GM12878 (cell line): ENCODE results near the gene S100P.

Experiments used
- CREB1 ChIP-seq: IDR thresholded peaks from 2 replicates; pipeline ENCODE4 v1.6.1; 2012; ENCODE audit warnings: low read depth, mild to moderate bottlenecking, inconsistent platforms
- GABPA ChIP-seq: IDR thresholded peaks from 2 replicates; pipeline ENCODE4 v1.6.1; 2014; ENCODE audit warnings: antibody characterized with exemption, low read depth, mild to moderate bottlenecking, inconsistent platforms
- NFXL1 ChIP-seq: fragments of 450-650 bp; IDR thresholded peaks from 2 replicates; pipeline ENCODE4 v1.6.1; 2017; ENCODE audit warnings: antibody characterized with exemption, mild to moderate bottlenecking, borderline replicate concordance
- SREBF1 ChIP-seq: IDR thresholded peaks from 2 replicates; pipeline ENCODE4 v1.6.1; 2012; ENCODE audit warnings: mild to moderate bottlenecking, low read length
- TF ChIP-seq, protein P1 (sequence below), 3 experiments: IDR thresholded peaks in 2 of 3; conservative IDR thresholded peaks in 1 of 3; 2 replicates each; pipeline ENCODE4 v1.5.1; 2011; ENCODE audit warnings: low read depth in 3 of 3, low read length in 3 of 3, mild to moderate bottlenecking in 3 of 3, control low read depth in 2 of 3, moderate library complexity in 2 of 3, inconsistent platforms in 1 of 3, mixed read lengths in 1 of 3; ENCODE audit not compliant: control insufficient read depth in 2 of 3, insufficient read depth in 1 of 3; ENCODE audit errors: extremely low read depth in 1 of 3

DNA sequence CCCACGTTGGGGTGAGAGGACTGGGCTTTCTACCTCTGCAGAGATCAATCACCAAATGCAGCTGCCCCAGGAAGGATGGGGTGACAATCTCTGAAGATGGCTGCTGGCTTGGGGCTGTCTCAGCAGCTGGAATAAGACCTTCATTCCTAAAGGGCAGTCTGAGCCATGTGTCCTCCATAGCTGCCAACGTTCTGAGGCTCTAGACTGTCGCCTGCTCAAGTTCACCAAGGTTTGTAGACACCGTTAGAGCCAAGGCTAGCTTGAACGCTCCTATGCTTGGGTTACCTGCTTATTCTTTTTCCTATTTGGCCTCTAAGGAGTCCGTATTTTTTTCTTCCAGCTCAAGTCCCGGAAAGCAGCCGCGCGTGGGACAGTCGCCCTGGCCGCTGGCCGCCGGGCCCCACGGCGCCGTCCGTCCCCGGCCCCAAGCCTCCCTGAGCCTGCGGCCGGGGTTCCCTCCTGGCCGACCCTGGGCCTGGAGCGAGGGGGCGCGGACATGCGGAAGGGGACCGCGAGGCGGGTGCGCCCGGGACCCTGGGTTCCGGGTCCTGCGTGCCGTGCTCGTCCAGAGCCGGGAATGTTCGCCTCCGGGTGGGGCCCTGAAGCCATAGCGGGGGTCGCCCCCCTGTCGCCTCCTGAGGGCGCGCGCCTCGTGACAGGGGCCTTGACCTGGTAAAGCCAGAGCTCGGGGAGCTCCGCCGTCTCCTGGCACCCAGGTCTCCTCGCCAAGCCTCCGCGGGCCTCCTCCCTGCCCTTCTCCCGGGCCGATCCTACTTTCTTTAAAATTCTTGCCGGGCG lies 29.9 kb upstream of the S100P start:
- TF ChIP-seq GABPA = no peak
- TF ChIP-seq SREBF1 = no peak
- no peak for TF ChIP-seq CREB1
- TF ChIP-seq, protein P1, sequence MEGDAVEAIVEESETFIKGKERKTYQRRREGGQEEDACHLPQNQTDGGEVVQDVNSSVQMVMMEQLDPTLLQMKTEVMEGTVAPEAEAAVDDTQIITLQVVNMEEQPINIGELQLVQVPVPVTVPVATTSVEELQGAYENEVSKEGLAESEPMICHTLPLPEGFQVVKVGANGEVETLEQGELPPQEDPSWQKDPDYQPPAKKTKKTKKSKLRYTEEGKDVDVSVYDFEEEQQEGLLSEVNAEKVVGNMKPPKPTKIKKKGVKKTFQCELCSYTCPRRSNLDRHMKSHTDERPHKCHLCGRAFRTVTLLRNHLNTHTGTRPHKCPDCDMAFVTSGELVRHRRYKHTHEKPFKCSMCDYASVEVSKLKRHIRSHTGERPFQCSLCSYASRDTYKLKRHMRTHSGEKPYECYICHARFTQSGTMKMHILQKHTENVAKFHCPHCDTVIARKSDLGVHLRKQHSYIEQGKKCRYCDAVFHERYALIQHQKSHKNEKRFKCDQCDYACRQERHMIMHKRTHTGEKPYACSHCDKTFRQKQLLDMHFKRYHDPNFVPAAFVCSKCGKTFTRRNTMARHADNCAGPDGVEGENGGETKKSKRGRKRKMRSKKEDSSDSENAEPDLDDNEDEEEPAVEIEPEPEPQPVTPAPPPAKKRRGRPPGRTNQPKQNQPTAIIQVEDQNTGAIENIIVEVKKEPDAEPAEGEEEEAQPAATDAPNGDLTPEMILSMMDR (IDR thresholded peaks at IDR 0.05 in 2 of 3, conservative IDR thresholded peaks at IDR 0.05 in 1 of 3; ENCODE audit: control insufficient read depth in 2 of 3, extremely low read depth in 1 of 3, insufficient read depth in 1 of 3, low read depth in 3 of 3, low read length in 3 of 3) = no peak
- no peak for TF ChIP-seq NFXL1
